Psoas muscle (tissue), 8 donors: ENCODE data around the gene HHIPL1. TPM values are rescaled to one million over a fixed set of nuclear protein-coding genes. Genes with fewer than 3 reads are reported as not detected.

ENCODE experiments used
- ATAC-seq, 4 donors: fragments of 200-7000 bp; cut with Tn5 transposase; one replicate each; pipeline ENCODE4 v1.9.1; 2020; ENCODE audit warnings: moderate library complexity in 3 of 4, mild to moderate bottlenecking in 2 of 4
- DNase-seq, 2 donors: peaks; one replicate each; pipeline ENCODE4 v3.0.0-alpha.2; 2020
- H3K27ac ChIP-seq: fragments of 200-600 bp; one replicate; pipeline ENCODE4 v1.8.0; 2022
- H3K27me3 ChIP-seq, 3 donors: fragments of 200-600 bp in 1 of 3; one replicate each; pipeline versions ENCODE4 v1.6.1 to v1.8.0; 2013 to 2022; ENCODE audit warnings: low read length in 2 of 3, mild to moderate bottlenecking in 2 of 3, moderate library complexity in 1 of 3; ENCODE audit not compliant: insufficient read depth in 3 of 3
- H3K36me3 ChIP-seq, 2 donors: fragments of 200-600 bp in 1 of 2; one replicate each; pipeline versions ENCODE4 v1.6.1 to v1.8.0; 2013 to 2022; ENCODE audit warnings: low read depth in 1 of 2, mild to moderate bottlenecking in 1 of 2, moderate library complexity in 1 of 2; ENCODE audit not compliant: insufficient read depth in 1 of 2
- H3K4me1 ChIP-seq: fragments of 200-600 bp; one replicate; pipeline ENCODE4 v1.8.0; 2022
- H3K4me3 ChIP-seq: fragments of 200-600 bp; one replicate; pipeline ENCODE4 v1.8.0; 2022; ENCODE audit warnings: mild to moderate bottlenecking
- H3K9me3 ChIP-seq: fragments of 200-600 bp; one replicate; pipeline ENCODE4 v1.8.0; 2022
- WGBS, 3 donors: extraction: QIAGEN DNeasy Blood & Tissue Kit; methylation state at CpG; one replicate each; pipeline versions ENCODE4 v1.1.6 to v1.1.7; 2013; 5-methylcytosine and 5-hydroxymethylcytosine counted together
- intact Hi-C, 2 donors: fragments of 100-400 bp; cut with DNase I; formaldehyde crosslinking; loops; one replicate each; pipeline versions ENCODE4 v1.11.0 to v1.14.2; 2022
- polyA plus RNA-seq, 3 donors: library from polyadenylated mRNA; stranded (reverse); fragments of 200-250 nt; gene quantifications; one replicate each; pipeline ENCODE4 v1.2.3, GENCODE V29; 2013
- total RNA-seq, 4 donors: library from RNA; stranded (reverse); fragmentation: NEBNext Ultra II Directional in 2 of 4; extraction: Animal tissue kit (Norgen Biotek cat#: 25700) in 2 of 4; gene quantifications; one replicate each; pipeline versions ENCODE4 v1.2.1 to v1.2.4, GENCODE V29; 2021 to 2023
- TF ChIP-seq, protein P1 (sequence below): fragments of 200-600 bp; IDR thresholded peaks from one replicate; pipeline ENCODE4 v1.8.0; 2022; ENCODE audit warnings: antibody characterized with exemption
- donor health status: healthy with polysubstance abuse.
- donor health status: DM: no; HTN: no; CAD: no; lungs with moderate emphysema.
- donor health status: Bipolar disorder and iron deficiency.
- donor health status: healthy.
- donor health status: DM: yes; HTN: yes; CAD: no.
- donor health status: DM: no; HTN: no; CAD: no.
- donor health status: DM: no; HTN: no; CAD: no.
- donor health status: DM: yes; HTN: yes; CAD: no.

HHIPL1 gene
- total and polyA plus RNA-seq, 7 donors = 0.12 to 0.86 (median 0.32) TPM

DNA sequence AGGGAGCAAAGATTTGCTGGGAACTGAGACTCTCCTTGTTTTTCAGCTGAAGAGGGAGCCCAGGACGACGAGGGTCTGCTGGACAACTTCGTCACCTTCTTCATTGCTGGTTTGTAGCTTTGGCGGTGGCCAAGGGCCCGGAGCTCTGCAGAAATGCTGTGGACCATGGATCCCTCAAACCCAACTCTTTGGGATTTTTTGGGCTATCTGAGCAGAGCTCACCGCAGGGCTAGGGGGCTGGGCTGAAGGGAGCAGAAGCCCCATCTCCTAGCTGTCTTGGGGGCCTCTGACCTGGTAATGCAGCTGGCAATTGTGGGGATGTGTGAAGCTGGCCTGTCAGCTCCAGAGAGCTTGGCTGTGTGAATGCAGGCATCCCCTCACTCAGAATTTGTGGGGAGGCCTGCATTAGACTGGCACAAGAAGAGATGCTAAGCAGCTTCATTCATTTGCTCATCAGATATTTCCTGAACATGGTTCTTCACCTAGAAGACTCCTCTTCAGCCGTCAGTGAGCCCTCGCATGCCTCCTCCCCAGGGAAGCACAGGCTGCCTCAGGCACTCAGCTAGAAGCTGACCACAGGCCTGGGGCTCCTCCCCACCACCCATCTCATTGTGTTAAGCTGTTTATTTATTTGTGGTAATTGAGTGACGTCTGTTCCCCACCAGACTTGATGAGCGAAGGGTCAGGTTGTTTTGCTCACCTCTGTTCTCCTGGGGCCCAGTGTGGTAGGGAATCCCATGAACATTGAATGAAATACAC lies 71.3 kb downstream of the HHIPL1 start:
- no peak for ATAC-seq
- Histone ChIP-seq H3K27ac (no peak overlapping the region), H3K27me3 (no peaks in the 10 kb centered on the region), H3K36me3 (no peaks in the 10 kb centered on the region), H3K9me3 (peaks cover 3% of the 10 kb centered on the region), H3K4me1 (no peaks in the 10 kb centered on the region), H3K4me3 (no peak overlapping the region)
- intact Hi-C loops = no loop called here
- DNase-seq = no peak
- TF ChIP-seq, protein P1, sequence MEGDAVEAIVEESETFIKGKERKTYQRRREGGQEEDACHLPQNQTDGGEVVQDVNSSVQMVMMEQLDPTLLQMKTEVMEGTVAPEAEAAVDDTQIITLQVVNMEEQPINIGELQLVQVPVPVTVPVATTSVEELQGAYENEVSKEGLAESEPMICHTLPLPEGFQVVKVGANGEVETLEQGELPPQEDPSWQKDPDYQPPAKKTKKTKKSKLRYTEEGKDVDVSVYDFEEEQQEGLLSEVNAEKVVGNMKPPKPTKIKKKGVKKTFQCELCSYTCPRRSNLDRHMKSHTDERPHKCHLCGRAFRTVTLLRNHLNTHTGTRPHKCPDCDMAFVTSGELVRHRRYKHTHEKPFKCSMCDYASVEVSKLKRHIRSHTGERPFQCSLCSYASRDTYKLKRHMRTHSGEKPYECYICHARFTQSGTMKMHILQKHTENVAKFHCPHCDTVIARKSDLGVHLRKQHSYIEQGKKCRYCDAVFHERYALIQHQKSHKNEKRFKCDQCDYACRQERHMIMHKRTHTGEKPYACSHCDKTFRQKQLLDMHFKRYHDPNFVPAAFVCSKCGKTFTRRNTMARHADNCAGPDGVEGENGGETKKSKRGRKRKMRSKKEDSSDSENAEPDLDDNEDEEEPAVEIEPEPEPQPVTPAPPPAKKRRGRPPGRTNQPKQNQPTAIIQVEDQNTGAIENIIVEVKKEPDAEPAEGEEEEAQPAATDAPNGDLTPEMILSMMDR = no peak
- 75 to 84% (median 80%) methylated on average over 10 of the region's 10 CpGs for WGBS, 3 donors

DNA sequence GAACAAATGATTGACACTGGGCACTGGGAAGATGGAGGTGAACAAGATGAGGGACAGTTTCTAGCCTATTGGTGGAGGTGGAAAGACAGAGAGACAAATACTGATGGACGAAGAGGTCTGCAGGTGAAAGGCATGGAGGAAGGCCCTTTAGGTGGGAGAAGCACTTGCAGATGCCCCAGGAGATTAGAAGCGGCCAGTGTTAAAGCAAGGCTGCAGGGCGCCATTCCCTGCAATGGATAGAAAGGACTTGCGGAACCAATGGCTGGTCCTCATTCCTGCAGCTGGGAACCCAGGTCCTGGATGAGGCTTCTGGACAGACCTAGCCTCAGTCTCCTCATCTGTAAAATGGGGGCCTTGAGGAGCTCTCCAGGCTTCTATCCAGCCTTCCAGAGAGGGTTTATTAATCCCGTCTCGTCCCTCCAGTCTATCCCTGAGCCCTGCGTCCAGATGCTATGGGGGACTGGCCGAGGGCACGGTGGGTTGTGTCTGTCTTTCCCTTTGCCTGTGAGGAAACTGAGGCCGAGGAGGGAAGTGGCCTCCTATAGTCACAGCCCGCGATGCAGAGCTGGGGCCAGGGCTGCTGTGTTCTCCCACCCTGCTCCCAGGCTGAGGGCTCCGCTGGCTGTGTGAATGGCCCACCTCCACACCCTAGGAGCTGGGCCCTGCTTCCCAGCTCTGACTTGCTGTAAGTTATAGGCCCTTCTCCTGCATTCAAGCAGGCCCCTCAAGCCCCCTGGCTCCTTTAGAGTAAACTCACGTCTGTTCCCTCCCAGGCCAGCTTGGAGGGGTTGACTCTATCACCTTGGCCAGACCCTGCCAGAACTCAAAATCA lies 72.1 kb downstream of the HHIPL1 start:
- no peaks in the 10 kb centered on the region for H3K4me1 ChIP-seq
- WGBS, 3 donors = 96% methylated on average over 14 of the region's 14 CpGs
- H3K27me3 ChIP-seq = no peaks in the 10 kb centered on the region
- H3K9me3 ChIP-seq = peaks cover 3% of the 10 kb centered on the region
- no peak overlapping the region for H3K27ac ChIP-seq
- TF ChIP-seq, protein P1 = no peak
- no peak for DNase-seq
- intact Hi-C loops = no loop called here
- no peak overlapping the region for H3K4me3 ChIP-seq
- no peak for ATAC-seq
- no peaks in the 10 kb centered on the region for H3K36me3 ChIP-seq

DNA sequence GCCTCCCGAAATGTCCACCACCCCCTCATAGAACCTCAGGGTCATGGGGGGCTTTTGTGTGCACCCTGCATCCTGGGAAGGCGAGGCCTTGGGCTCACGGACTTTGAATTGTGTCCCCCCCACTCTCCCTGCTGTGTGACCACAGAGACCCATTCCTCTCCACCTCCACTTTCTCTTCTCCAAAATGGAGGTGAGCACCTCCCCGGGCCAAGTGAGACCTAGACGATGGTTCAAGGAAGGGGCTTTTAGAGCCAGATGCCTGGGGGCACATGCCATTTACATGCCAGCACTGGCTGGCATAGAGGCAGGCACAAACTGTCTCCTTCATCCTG lies 72.7 kb downstream of the HHIPL1 start:
- Histone ChIP-seq H3K4me3 (no peak overlapping the region), H3K4me1 (no peaks in the 10 kb centered on the region), H3K27me3 (no peaks in the 10 kb centered on the region), H3K27ac (no peak overlapping the region), H3K9me3 (peaks cover 1% of the 10 kb centered on the region), H3K36me3 (no peaks in the 10 kb centered on the region)
- intact Hi-C loops = no loop called here
- DNase-seq = no peak
- WGBS, 3 donors = 84 to 91% (median 90%) methylated on average over 5 of the region's 5 CpGs
- no peak for ATAC-seq
- TF ChIP-seq, protein P1 = no peak

DNA sequence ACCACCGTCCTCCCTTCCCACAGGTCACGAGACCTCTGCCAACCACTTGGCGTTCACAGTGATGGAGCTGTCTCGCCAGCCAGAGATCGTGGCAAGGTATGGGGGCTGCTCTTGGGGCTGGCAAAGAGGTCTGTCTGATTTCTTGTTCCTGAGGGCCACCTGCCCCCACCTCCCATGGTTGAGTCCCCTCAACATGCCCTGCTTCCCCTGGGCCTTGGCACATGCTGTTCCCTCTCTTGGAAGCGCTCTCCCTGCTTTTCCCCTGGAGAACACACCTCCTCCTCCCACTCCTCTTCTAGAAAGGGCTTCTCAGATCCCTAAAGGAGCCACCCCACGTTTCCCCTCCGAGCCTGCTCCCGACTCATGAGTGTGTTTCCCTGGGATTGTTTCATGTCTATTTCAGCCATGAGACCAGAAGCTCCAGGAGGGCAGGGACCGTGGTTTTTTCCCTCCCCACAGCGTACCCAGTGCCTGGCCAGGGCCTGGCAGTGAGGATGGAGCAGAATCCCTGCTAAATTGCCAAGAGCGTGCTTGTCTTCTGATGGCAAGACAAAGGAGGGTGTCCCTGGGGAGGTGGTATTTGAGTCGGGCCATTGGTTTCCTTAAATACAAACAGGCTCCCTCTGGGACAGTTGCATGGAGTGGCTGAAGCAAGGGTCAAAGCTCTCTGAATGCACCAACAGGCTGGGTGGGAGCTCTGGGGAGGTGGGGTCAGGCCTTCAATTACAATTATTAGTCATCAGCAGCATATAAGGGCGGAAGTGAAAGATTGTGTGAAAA lies 73.3 kb downstream of the HHIPL1 start:
- no peaks in the 10 kb centered on the region for H3K9me3 ChIP-seq
- intact Hi-C loops = no loop called here
- H3K4me1 ChIP-seq = no peaks in the 10 kb centered on the region
- 44 to 72% (median 60%) methylated on average over 14 of the region's 14 CpGs for WGBS, 3 donors
- H3K27ac ChIP-seq = no peak overlapping the region
- no peak overlapping the region for H3K4me3 ChIP-seq
- H3K27me3 ChIP-seq = no peaks in the 10 kb centered on the region
- DNase-seq (no peak), ATAC-seq (peak in 2 of 4 donors; percentile 37 to 39)
- H3K36me3 ChIP-seq = no peaks in the 10 kb centered on the region
- TF ChIP-seq, protein P1 = no peak
